GM10266 (cell line): ENCODE data around the gene ADGRV1.

Experiments
- DNase-seq: peaks from one replicate; pipeline ENCODE4 v3.0.0; 2012; ENCODE audit errors: extremely low spot score
- CTCF ChIP-seq: IDR thresholded peaks from 2 replicates; pipeline ENCODE4 v1.5.1; 2012; ENCODE audit warnings: mild to moderate bottlenecking, low read depth; ENCODE audit not compliant: control insufficient read depth, insufficient read depth; ENCODE audit errors: missing control alignments

Gene ADGRV1

GRCh38 chr5:91151947-91152346 is 593.4 kb downstream of the ADGRV1 start:
- DNase-seq: no peak
- no peak for TF ChIP-seq CTCF

GRCh38 chr5:91154338-91154737 is 595.7 kb downstream of the ADGRV1 start:
- no peak for DNase-seq
- TF ChIP-seq CTCF: no peak

GRCh38 chr5:91155274-91155673 is 596.7 kb downstream of the ADGRV1 start:
- no peak for DNase-seq
- TF ChIP-seq CTCF: no peak

GRCh38 chr5:91156242-91156641 is 597.6 kb downstream of the ADGRV1 start:
- no peak for TF ChIP-seq CTCF

GRCh38 chr5:91158011-91158410 is 599.4 kb downstream of the ADGRV1 start:
- no peak for TF ChIP-seq CTCF
- no peak for DNase-seq

More at GRCh38 chr5:91156242-91156641, 597.6 kb downstream of the ADGRV1 start:
- DNase-seq: no peak

- TF ChIP-seq CTCF: no peak
- DNase-seq: no peak
Measured at GRCh38 chr5:91159647-91160046, 601.0 kb downstream of the ADGRV1 start.

- no peak for DNase-seq
- TF ChIP-seq CTCF: no peak
Measured at GRCh38 chr5:91160714-91161285, 602.2 kb downstream of the ADGRV1 start.
